GM23248 (cell line): Measurements from ENCODE around the gene REG3G.

Experiments
- EZH2 ChIP-seq: fragments of 200-600 bp; sonication (generic); IDR thresholded peaks from 2 replicates; pipeline ENCODE4 v1.6.1; 2018; ENCODE audit warnings: antibody characterized with exemption, mild to moderate bottlenecking; ENCODE audit not compliant: insufficient read depth, poor library complexity, severe bottlenecking
- EZH2phosphoT487 ChIP-seq: fragments of 200-600 bp; sonication (generic); IDR thresholded peaks from 2 replicates; pipeline ENCODE4 v1.6.1; 2018; ENCODE audit warnings: antibody characterized with exemption, moderate library complexity, mild to moderate bottlenecking, low read depth; ENCODE audit not compliant: insufficient read depth

DNA sequence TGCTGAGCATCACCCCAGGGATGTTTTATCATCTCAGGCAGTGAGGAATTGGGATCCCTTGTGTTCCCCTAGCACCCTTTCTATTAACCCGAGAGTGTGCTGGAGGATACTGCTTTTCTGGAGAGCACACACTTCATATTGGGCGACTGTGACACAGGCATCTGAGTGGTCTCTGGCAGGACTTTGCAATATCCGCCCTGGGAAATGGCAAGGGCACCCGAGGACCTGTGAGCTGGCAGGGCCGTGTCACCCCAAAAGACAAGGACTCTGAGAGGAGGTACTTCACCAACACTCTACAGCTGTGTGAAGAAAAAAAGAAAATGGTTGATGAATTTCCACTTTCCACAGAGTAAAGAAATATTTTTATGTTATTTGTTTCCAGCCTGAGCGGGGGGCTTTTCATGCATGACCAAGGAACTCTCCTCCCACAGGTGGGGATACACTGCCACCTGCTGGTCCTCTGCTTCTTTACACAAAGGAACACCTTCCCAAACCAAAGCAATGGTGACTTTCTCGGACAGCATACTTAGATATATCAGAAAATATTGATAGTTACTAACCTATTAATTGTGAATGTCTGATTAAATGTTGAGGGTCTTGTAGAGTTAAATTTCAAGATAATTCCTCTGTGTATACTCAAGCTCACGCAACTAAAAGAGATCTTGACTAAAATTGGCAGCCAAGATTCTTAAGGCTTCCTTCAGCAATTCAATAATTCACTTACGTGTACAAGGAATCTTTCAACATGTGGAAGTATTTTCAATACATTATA lies 45.9 kb upstream of the REG3G start:
- TF ChIP-seq EZH2: no peak
- TF ChIP-seq EZH2phosphoT487: no peak
